ENCODE data around the gene BAIAP2L1. TPM values are rescaled to one million over a fixed set of nuclear protein-coding genes. Genes with fewer than 3 reads are reported as not detected.

Gene BAIAP2L1
- total and polyA plus RNA-seq, 9 of the 15 experiments (the other 6 are each of a cell fraction or from before 2014, with no cell fraction given): 4.2 to 29.8 (median 15.5) TPM

- TF ChIP-seq VEZF1 (CRISPR knock-in tag; IDR thresholded peaks at IDR 0.05): peak; percentile 66
- TF ChIP-seq HDAC3 (IDR thresholded peaks at IDR 0.05; ENCODE audit: borderline replicate concordance, partially characterized antibody): no peak
- no peak for TF ChIP-seq ZNF23 (CRISPR knock-in tag; IDR thresholded peaks at IDR 0.05)
- no peak for TF ChIP-seq MCM7 (IDR thresholded peaks at IDR 0.05)
- no peak for TF ChIP-seq GABPB2 (CRISPR knock-in tag; conservative IDR thresholded peaks at IDR 0.05)
- no peak for TF ChIP-seq ZNF263 (CRISPR knock-in tag; IDR thresholded peaks at IDR 0.05; ENCODE audit: borderline replicate concordance)
- TF ChIP-seq ZNF3 (CRISPR knock-in tag; IDR thresholded peaks at IDR 0.05): no peak
- no peak for TF ChIP-seq SNRNP70 (optimal IDR thresholded peaks at IDR 0.05; ENCODE audit: low read depth, low read length)
- peak in 1 of 3 experiments; percentile 9 for TF ChIP-seq YY1 (IDR thresholded peaks at IDR 0.05; ENCODE audit: borderline replicate concordance in 1 of 3, control insufficient read depth in 1 of 3, extremely low read depth in 1 of 3, insufficient read depth in 3 of 3, insufficient read length in 1 of 3, insufficient replicate concordance in 2 of 3, low read depth in 1 of 3, low read length in 2 of 3)
- no peak for TF ChIP-seq ZNF239 (CRISPR knock-in tag; IDR thresholded peaks at IDR 0.05)
- no peak for TF ChIP-seq DMBX1 (CRISPR knock-in tag; IDR thresholded peaks at IDR 0.05; ENCODE audit: borderline replicate concordance)
- no peak for TF ChIP-seq NR3C1 (CRISPR knock-in tag; IDR thresholded peaks at IDR 0.05)
- no peak for TF ChIP-seq MAX (CRISPR knock-in tag; IDR thresholded peaks at IDR 0.05)
- TF ChIP-seq CREM (IDR thresholded peaks at IDR 0.05; ENCODE audit: low read depth): peak; percentile 86
- no peak for TF ChIP-seq ATF2 (CRISPR knock-in tag; IDR thresholded peaks at IDR 0.05)
- TF ChIP-seq DNMT1 (IDR thresholded peaks at IDR 0.05): no peak
- peak in 1 of 2 experiments; percentile 59; a peak in 2 of 4 replicates for TF ChIP-seq SIN3A (IDR thresholded peaks at IDR 0.05; ENCODE audit: borderline replicate concordance in 2 of 2, control insufficient read depth in 1 of 2, low read depth in 2 of 2, low read length in 2 of 2)
- TF ChIP-seq CREB1 (IDR thresholded peaks at IDR 0.05): peak; percentile 79
- peak; percentile 87 for TF ChIP-seq CREB1 (CRISPR knock-in tag; IDR thresholded peaks at IDR 0.05)
These were observed 149.1 kb downstream of the BAIAP2L1 start, which contains the start of gene TECPR1 (continued) for GRCh38 chr7:98251601-98252424.
